NK-92 (cell line): ENCODE measurements around the gene HDDC2.
"Not testable (repeated sequence)": the region's sequence is repeated elsewhere in the genome, so short reads cannot be mapped to it uniquely, and the experiment has no call there.

Experiments used
- DNase-seq: peaks from one replicate; lab custom pipeline; 2025; ENCODE audit not compliant: unreplicated experiment; lab: John Stamatoyannopoulos, UW

HDDC2 gene

GRCh38 chr6:125307150-125307838 is 5.5 kb upstream of the HDDC2 start:
- no peak for DNase-seq

- no peak for DNase-seq
Observed at GRCh38 chr6:125306756-125307149, 5.0 kb upstream of the HDDC2 start.

- DNase-seq, result no peak
Observed at GRCh38 chr6:125304970-125305660, 3.3 kb upstream of the HDDC2 start.

GRCh38 chr6:125303512-125303854 is 1.7 kb upstream of the HDDC2 start:
- no peak for DNase-seq

GRCh38 chr6:125302840-125303511 is 1.2 kb upstream of the HDDC2 start:
- DNase-seq, result no peak

DNA sequence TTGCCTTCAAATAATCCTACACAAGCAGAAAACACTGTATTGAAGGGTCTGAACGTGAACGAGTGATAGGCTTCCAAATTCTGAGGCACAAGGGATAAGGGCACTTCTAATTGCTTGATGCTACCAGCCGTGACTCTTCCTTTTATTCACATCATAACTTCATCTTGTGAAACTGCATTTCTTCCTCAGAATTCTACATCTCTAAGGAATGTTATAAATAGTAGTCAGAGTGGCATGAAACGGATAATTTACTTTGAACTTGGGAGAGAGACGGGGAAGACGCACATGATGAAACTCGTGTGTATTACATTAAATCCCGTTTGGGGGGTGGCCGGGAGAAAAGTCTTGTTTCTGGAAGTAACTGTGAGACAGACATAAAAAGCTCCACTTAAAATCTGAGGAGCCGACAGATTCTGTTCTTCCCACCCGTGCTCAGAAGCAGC is 754 bp downstream of the HDDC2 start:
- DNase-seq, result no peak

DNA sequence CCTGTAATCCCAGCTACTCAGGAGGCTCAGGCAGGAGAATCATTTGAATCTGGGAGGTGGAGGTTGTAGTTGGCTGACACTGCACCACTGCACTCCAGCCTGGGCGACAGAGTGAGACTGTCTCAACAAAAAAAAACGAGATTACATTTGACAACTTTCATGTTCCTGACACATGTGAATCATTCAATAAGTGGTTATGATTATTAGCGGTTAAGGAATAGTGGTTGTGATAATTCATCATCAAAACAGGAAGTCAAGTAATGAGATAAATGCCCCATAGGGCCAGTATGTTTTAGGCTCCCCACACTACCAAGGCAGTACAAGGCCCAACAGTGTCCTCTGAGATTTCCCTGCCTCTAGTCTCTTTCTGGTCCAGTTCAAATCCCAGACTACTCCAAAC is 2.5 kb downstream of the HDDC2 start:
- DNase-seq, result no peak

GRCh38 chr6:125296471-125296870 is 5.3 kb downstream of the HDDC2 start:
- DNase-seq, result no peak

DNA sequence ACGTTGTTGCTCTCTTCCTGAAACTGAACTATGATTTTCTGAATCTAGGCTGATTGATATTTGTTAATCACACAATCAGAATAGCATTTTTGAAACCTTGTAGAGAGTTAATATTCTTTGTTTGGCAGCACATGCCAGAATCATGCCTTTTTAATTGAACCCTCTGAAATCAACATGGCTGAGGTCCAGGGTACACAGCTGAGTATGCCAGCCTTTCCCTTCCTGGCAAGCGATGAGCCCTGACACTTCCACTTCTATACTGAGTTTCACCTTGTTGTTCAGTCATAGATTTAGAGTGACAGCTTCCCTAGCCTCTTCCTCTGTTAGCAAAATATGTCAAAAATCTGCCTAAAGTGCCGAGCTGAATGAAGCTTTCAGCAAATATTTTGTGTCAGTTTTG is 6.8 kb downstream of the HDDC2 start:
- no peak for DNase-seq

GRCh38 chr6:125294036-125294435 is 7.7 kb downstream of the HDDC2 start:
- DNase-seq, result no peak

DNA sequence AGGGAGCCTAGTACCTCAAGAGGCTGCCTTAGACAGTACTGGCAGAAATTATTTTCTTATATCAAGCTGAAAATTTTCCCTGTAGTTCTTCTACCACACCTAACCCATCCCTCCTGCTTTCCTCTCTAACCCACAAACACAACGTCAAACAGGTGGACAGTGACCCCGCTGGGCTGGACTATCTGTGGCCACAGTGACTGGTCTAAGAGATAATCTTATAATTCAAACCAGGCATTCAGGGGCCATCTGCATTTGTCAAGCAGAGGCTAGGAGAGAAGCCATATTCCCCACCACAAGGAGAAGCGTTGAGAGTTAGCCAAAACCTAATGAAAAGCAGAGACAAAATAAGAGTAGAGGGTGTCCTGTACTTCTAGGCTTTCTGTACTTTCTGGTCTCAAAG is 8.2 kb downstream of the HDDC2 start:
- no peak for DNase-seq

GRCh38 chr6:125287718-125288117 is 14.0 kb downstream of the HDDC2 start:
- DNase-seq, result no peak

GRCh38 chr6:125285936-125286335 is 15.8 kb downstream of the HDDC2 start:
- no peak for DNase-seq

- DNase-seq, result no peak
Observed at GRCh38 chr6:125285353-125285752, 16.4 kb downstream of the HDDC2 start.

DNA sequence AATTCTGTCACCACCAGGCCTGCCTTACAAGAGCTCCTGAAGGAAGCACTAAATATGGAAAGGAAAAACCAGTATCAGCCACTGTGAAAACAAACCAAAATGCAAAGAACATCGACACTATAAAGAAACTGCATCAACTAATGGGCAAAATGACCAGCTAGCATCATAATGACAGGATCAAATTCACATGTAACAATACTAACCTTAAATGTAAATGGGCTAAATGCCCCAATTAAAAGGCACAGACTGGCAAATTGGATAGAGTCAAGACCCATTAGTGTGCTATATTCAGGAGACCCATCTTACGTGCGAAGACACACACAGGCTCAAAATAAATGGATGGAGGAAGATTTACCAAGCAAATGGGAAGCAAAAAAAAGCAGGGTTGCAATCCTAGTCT is 19.3 kb downstream of the HDDC2 start:
- not testable (repeated sequence) for DNase-seq

DNA sequence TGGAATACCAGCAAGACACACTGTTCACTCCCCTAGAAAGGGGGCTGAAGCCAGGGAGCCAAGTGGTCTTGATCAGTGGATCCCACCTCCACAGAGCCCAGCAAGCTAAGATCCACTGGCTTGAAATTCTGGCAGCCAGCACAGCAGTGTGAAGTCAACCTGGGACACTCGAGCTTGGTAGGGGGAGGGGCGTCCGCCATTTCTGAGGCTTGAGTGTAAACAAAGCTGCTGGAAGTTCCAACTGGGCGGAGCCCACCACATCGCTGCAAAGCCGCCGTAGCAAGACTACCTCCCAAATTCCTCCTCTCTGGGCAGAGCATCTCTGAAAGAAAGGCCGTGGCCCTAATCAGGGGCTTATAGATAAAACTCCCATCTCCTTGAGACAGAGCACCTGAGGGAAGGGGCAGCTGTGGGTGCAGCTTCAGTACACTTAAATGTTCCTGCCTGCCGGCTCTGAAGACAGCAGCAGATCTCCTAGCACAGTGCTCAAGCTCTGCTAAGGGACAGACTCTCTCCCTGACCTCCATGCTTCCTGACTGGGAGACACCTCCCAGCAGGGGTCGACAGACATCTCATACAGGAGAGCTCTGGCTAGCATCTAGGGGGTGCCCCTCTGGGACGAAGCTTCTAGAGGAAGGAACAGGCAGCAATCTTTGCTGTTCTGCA is 21.3 kb downstream of the HDDC2 start:
- DNase-seq, result not testable (repeated sequence)

DNA sequence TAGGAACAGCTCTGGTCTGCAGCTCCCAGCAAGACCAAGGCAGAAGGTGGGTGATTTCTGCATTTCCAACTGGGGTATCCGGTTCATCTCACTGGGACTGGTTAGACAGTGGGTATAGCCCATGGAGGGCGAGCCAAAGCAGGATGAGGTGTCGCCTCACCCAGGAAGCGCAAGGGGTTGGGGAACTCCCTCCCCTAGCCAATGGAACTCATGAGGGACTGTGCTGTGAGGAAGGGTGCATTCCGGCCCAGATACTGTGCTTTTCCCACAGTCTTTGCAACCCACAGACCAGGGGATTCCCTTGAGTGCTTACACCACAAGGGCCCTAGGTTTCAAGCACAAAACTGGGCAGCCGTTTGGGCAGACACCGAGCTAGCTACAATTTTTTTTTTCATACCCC is 21.8 kb downstream of the HDDC2 start:
- DNase-seq, result no peak

DNA sequence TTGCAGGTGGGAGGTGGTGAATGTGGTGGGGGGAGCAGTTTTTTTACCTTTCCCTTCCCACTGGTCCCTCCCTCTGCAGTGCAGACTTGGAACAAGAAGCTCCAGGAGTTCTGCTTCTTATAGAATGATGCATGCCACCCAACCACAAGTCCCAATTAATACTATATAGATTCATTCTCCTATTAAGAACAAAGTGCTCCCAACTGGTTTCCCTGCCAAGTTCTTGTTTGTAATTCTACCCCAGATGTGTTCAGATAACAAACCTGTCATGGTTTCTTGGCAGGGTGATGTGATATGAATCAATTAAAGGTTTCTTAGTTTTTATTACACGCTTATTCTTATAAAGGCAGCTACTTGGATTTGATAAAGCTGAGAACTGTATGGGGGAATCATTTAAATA is 23.9 kb downstream of the HDDC2 start:
- DNase-seq, result no peak

DNA sequence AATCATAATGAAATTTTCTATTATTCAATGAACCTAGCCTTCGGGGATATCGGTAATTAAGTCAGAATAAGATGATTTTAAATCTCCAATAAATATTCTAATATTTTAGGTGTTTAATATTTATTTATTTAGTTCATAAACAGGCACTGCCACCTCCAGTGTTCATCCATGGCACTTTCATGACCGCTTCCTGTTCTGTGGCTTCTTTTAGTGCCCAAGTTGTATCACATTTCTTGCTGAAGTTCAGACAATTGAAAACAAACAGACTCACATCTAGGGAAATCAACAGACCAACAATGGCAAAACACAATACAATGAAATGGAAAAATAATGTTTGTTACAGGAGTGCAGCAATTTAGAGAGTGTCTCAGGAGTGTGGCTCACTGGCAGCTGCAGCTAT is 26.0 kb downstream of the HDDC2 start:
- DNase-seq, result no peak

- DNase-seq, result no peak
Observed at GRCh38 chr6:125274935-125275334, 26.8 kb downstream of the HDDC2 start.

GRCh38 chr6:125273965-125274364 is 27.8 kb downstream of the HDDC2 start:
- no peak for DNase-seq

- DNase-seq, result no peak
Observed at GRCh38 chr6:125273251-125273650, 28.5 kb downstream of the HDDC2 start.
